NCI-H774 (cell line): ENCODE measurements around the gene CDH12.

Experiments
- DNase-seq: peaks from one replicate; lab custom pipeline; 2025; lab: John Stamatoyannopoulos, UW

The CDH12 gene

GRCh38 chr5:21709770-21710169 lies 1143.4 kb downstream of the CDH12 start:
- DNase-seq = no peak

DNA sequence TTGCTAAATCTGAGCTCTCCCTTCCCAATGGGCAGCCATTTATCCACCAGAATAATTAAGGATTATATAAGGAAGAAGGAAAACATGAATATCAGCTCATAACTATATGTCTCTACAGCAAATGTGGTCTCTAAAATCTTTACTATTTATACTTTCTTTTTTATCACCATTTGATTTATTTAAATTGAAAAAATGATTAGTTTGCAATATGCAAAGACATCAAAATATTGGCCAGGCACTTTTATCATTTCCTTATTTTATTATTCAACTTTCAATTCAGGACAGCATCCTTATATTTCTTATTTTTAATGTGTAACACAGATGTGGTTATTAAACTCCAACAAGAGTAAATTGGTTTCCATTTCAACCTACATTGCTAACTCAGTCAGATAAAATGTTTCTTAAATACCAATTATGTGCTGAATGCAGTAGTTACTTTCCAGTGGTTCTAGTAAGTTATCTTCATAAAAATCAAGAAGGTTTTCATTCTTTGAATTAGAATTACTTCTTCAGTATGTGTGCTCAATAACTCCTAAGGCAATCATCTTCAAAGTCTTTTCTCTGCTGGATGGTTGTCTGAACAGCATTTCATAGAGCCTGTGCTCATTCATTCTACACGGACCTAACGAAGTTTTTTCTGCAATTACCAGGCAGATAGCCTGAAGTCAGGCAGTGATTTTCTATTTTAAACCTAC lies 1148.0 kb downstream of the CDH12 start:
- DNase-seq = no peak

GRCh38 chr5:21701317-21701716 lies 1151.8 kb downstream of the CDH12 start:
- DNase-seq = no peak
